ENCODE measurements around the gene FOXP1. TPM values are rescaled to one million over a fixed set of nuclear protein-coding genes. Genes with fewer than 3 reads are reported as not detected.

Gene FOXP1
- polyA plus RNA-seq, 1 donor from 2014 or later = 5.6 TPM

DNA sequence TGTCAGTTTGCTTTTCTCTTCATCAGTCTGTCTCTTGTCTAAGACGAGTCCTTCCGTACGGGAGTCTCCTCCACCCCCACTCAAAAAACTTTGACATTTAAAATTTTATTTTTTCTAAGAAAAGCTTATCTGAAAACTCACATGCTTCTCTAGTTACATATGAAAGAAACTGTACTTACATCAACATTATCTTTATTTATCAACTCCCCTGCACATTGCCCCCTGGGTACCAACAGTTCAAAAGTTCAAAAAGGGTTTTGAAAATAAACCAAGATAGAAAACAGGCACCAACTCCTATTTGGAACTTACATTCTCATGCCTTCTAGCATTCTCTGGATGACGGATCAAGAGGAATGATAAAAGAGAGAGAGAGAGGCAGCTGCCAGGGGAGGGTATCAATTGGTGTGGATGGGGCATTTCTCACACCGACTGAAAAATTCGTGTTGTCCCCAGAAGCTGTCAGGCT is 182.5 kb downstream of the FOXP1 start:
- TF ChIP-seq POLR2AphosphoS5 (IDR thresholded peaks at IDR 0.05) = no peak
- TF ChIP-seq TAF1 (IDR thresholded peaks at IDR 0.05; ENCODE audit: low read depth) = no peak
- no peak for TF ChIP-seq EZH2 (IDR thresholded peaks at IDR 0.05; ENCODE audit: borderline replicate concordance, insufficient read depth, low read length, poor library complexity, severe bottlenecking)
- TF ChIP-seq, protein P1, sequence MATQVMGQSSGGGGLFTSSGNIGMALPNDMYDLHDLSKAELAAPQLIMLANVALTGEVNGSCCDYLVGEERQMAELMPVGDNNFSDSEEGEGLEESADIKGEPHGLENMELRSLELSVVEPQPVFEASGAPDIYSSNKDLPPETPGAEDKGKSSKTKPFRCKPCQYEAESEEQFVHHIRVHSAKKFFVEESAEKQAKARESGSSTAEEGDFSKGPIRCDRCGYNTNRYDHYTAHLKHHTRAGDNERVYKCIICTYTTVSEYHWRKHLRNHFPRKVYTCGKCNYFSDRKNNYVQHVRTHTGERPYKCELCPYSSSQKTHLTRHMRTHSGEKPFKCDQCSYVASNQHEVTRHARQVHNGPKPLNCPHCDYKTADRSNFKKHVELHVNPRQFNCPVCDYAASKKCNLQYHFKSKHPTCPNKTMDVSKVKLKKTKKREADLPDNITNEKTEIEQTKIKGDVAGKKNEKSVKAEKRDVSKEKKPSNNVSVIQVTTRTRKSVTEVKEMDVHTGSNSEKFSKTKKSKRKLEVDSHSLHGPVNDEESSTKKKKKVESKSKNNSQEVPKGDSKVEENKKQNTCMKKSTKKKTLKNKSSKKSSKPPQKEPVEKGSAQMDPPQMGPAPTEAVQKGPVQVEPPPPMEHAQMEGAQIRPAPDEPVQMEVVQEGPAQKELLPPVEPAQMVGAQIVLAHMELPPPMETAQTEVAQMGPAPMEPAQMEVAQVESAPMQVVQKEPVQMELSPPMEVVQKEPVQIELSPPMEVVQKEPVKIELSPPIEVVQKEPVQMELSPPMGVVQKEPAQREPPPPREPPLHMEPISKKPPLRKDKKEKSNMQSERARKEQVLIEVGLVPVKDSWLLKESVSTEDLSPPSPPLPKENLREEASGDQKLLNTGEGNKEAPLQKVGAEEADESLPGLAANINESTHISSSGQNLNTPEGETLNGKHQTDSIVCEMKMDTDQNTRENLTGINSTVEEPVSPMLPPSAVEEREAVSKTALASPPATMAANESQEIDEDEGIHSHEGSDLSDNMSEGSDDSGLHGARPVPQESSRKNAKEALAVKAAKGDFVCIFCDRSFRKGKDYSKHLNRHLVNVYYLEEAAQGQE (IDR thresholded peaks at IDR 0.05; ENCODE audit: borderline replicate concordance) = no peak
- TF ChIP-seq, protein P2, sequence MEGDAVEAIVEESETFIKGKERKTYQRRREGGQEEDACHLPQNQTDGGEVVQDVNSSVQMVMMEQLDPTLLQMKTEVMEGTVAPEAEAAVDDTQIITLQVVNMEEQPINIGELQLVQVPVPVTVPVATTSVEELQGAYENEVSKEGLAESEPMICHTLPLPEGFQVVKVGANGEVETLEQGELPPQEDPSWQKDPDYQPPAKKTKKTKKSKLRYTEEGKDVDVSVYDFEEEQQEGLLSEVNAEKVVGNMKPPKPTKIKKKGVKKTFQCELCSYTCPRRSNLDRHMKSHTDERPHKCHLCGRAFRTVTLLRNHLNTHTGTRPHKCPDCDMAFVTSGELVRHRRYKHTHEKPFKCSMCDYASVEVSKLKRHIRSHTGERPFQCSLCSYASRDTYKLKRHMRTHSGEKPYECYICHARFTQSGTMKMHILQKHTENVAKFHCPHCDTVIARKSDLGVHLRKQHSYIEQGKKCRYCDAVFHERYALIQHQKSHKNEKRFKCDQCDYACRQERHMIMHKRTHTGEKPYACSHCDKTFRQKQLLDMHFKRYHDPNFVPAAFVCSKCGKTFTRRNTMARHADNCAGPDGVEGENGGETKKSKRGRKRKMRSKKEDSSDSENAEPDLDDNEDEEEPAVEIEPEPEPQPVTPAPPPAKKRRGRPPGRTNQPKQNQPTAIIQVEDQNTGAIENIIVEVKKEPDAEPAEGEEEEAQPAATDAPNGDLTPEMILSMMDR (IDR thresholded peaks at IDR 0.05; ENCODE audit: poor library complexity, severe bottlenecking) = no peak
- no peak for TF ChIP-seq SMC3 (conservative IDR thresholded peaks at IDR 0.05; ENCODE audit: poor library complexity)
- TF ChIP-seq MXI1 (conservative IDR thresholded peaks at IDR 0.05; ENCODE audit: poor library complexity, severe bottlenecking) = no peak
- TF ChIP-seq EP300 (conservative IDR thresholded peaks at IDR 0.05; ENCODE audit: poor library complexity, severe bottlenecking) = no peak
- Histone ChIP-seq H3K4me2 (ENCODE audit: low read length) (no peak overlapping the region), H3K27me3 (ENCODE audit: insufficient read depth, low read depth, low read length) (no peaks in the 10 kb centered on the region), H3F3A (ENCODE audit: insufficient read depth, low read length, poor library complexity, severe bottlenecking) (no peaks in the 10 kb centered on the region), H4K20me1 (ENCODE audit: insufficient read depth) (no peaks in the 10 kb centered on the region), H2AFZ (ENCODE audit: low read depth, low read length) (no peak overlapping the region), H3K4me3 (ENCODE audit: low read length) (no peak overlapping the region), H3K36me3 (ENCODE audit: insufficient read depth, low read length) (no peaks in the 10 kb centered on the region), H3K79me2 (replicated peaks; ENCODE audit: insufficient read depth, low read length) (no peaks in the 10 kb centered on the region), H3K9me2 (ENCODE audit: insufficient read depth, low read length) (no peaks in the 10 kb centered on the region), H3K9ac (ENCODE audit: low read length) (no peak overlapping the region), H3K27ac (ENCODE audit: low read length) (no peak overlapping the region), H3K9me3 (ENCODE audit: low read length) (no peaks in the 10 kb centered on the region)

DNA sequence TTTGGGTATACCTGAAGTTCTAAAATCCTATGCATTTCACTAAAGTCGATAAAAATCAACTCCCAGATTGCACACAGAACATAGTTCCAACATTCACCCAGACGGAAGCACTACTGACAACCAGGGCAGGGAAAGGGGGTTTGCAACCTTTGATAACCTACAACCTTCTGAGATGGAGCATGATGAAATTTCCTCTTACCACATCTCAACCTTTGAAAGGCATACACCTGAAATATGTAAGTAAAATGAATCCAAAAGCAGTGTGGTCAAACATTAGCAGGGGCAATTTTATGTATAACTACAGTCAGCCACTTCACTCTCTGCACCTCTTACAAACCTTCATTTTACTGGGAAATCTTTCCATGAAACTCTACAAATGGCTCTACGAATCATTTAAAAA is 184.1 kb downstream of the FOXP1 start:
- TF ChIP-seq TAF1 (IDR thresholded peaks at IDR 0.05; ENCODE audit: low read depth) = no peak
- no peak for TF ChIP-seq RAD21 (conservative IDR thresholded peaks at IDR 0.05)
- no peak for TF ChIP-seq POLR2AphosphoS5 (IDR thresholded peaks at IDR 0.05)
- no peak for TF ChIP-seq EP300 (conservative IDR thresholded peaks at IDR 0.05; ENCODE audit: poor library complexity, severe bottlenecking)
- Histone ChIP-seq H3K36me3 (ENCODE audit: insufficient read depth, low read length) (no peaks in the 10 kb centered on the region), H2AFZ (ENCODE audit: low read depth, low read length) (no peak overlapping the region), H3K4me3 (ENCODE audit: low read length) (no peak overlapping the region), H3K9ac (ENCODE audit: low read length) (no peak overlapping the region), H3K79me2 (replicated peaks; ENCODE audit: insufficient read depth, low read length) (no peaks in the 10 kb centered on the region), H3K4me2 (ENCODE audit: low read length) (no peak overlapping the region), H3K9me2 (ENCODE audit: insufficient read depth, low read length) (no peaks in the 10 kb centered on the region), H4K20me1 (ENCODE audit: insufficient read depth) (no peaks in the 10 kb centered on the region), H3K9me3 (ENCODE audit: low read length) (no peaks in the 10 kb centered on the region), H3K27ac (ENCODE audit: low read length) (no peak overlapping the region), H3K27me3 (ENCODE audit: insufficient read depth, low read depth, low read length) (no peaks in the 10 kb centered on the region), H3F3A (ENCODE audit: insufficient read depth, low read length, poor library complexity, severe bottlenecking) (no peaks in the 10 kb centered on the region)
